OCI-LY3 (cell line): Measurements from ENCODE around the gene NDRG3.

Experiments used
- EZH2phosphoT487 ChIP-seq: fragments of 200-600 bp; shearing (Covaris generic); IDR thresholded peaks from 2 replicates; pipeline ENCODE4 v1.6.1; 2018; ENCODE audit warnings: antibody characterized with exemption, mixed run types, low read depth
- TF ChIP-seq, protein P1 (sequence below): fragments of 200-600, 300-600 bp; sonication (generic); IDR thresholded peaks from 2 replicates; pipeline ENCODE4 v1.5.1; 2014; ENCODE audit warnings: antibody characterized with exemption, low read length, low read depth

DNA sequence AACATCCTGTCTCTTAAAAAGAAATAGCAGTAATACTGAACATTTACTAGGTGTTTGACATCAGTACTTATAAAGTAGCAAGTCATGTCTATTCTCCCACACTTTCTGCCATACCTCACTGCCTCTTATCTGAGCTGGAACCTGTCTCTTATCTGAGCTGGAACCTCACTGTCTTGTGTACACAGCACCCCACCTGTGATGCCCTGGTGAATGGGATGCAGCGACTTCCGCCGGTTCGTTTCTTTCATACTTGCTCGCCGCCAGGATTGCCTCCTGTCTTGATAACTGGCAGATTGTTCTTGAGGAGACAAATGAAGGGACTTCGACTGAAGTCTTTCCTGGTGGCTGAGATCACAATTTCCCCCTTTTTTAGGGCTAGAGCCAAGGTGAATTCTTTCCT, 24.8 kb upstream of the NDRG3 start:
- TF ChIP-seq, protein P1, sequence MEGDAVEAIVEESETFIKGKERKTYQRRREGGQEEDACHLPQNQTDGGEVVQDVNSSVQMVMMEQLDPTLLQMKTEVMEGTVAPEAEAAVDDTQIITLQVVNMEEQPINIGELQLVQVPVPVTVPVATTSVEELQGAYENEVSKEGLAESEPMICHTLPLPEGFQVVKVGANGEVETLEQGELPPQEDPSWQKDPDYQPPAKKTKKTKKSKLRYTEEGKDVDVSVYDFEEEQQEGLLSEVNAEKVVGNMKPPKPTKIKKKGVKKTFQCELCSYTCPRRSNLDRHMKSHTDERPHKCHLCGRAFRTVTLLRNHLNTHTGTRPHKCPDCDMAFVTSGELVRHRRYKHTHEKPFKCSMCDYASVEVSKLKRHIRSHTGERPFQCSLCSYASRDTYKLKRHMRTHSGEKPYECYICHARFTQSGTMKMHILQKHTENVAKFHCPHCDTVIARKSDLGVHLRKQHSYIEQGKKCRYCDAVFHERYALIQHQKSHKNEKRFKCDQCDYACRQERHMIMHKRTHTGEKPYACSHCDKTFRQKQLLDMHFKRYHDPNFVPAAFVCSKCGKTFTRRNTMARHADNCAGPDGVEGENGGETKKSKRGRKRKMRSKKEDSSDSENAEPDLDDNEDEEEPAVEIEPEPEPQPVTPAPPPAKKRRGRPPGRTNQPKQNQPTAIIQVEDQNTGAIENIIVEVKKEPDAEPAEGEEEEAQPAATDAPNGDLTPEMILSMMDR, result no peak
- TF ChIP-seq EZH2phosphoT487, result no peak
